Stomach (tissue), 4 donors: Measurements from ENCODE around the gene VPS33B.

ENCODE experiments used
- EP300 ChIP-seq: sonication (generic); formaldehyde crosslinking; IDR thresholded peaks from one replicate; pipeline ENCODE4 v1.6.1; 2017; ENCODE audit warnings: antibody characterized with exemption
- POLR2AphosphoS5 ChIP-seq, 3 donors: sonication (generic); formaldehyde crosslinking; IDR thresholded peaks; one replicate each; pipeline ENCODE4 v1.6.1; 2016; ENCODE audit warnings: antibody characterized with exemption in 3 of 3
- TF ChIP-seq, protein P1 (sequence below), 7 experiments: fragments of 450-650 bp in 4 of 7; fragments of 200-600 bp in 3 of 7; sonication (generic) in 3 of 7; IDR thresholded peaks; one replicate each; pipeline ENCODE4 v1.5.1; 2016 to 2019; ENCODE audit warnings: antibody characterized with exemption in 7 of 7, control low read depth in 2 of 7, mild to moderate bottlenecking in 1 of 7

DNA sequence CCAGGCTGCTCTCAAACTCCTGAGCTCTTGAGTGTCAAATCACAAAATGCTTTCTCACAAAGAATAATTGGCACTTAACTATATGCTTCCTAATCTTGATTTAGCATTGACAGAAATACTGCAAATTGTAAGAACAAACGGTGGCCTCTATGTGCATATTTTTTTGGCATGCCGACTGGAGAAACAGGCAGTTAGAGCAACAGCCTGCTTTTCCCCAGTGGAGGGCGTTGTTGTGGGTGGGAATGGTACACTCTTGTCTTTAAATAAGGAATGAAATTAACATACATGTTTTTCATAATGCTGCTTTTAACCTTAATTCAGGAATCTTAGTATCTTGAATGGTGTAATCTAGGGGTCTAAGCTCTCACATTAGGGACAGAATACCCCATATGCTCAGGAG, 46.6 kb upstream of the VPS33B start:
- TF ChIP-seq, protein P1, sequence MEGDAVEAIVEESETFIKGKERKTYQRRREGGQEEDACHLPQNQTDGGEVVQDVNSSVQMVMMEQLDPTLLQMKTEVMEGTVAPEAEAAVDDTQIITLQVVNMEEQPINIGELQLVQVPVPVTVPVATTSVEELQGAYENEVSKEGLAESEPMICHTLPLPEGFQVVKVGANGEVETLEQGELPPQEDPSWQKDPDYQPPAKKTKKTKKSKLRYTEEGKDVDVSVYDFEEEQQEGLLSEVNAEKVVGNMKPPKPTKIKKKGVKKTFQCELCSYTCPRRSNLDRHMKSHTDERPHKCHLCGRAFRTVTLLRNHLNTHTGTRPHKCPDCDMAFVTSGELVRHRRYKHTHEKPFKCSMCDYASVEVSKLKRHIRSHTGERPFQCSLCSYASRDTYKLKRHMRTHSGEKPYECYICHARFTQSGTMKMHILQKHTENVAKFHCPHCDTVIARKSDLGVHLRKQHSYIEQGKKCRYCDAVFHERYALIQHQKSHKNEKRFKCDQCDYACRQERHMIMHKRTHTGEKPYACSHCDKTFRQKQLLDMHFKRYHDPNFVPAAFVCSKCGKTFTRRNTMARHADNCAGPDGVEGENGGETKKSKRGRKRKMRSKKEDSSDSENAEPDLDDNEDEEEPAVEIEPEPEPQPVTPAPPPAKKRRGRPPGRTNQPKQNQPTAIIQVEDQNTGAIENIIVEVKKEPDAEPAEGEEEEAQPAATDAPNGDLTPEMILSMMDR (IDR thresholded peaks at IDR 0.05): no peak
- no peak for TF ChIP-seq POLR2AphosphoS5 (IDR thresholded peaks at IDR 0.05)
- no peak for TF ChIP-seq EP300
